GM21825 (cell line): ENCODE data around the gene CRIP1.

ENCODE experiments used
- ATAC-seq: cut with Tn5 transposase; IDR thresholded peaks from one replicate; pipeline ENCODE4 v1.9.1; 2021; ENCODE audit warnings: mild to moderate bottlenecking, moderate library complexity; ENCODE audit not compliant: unreplicated experiment

CRIP1 gene

DNA sequence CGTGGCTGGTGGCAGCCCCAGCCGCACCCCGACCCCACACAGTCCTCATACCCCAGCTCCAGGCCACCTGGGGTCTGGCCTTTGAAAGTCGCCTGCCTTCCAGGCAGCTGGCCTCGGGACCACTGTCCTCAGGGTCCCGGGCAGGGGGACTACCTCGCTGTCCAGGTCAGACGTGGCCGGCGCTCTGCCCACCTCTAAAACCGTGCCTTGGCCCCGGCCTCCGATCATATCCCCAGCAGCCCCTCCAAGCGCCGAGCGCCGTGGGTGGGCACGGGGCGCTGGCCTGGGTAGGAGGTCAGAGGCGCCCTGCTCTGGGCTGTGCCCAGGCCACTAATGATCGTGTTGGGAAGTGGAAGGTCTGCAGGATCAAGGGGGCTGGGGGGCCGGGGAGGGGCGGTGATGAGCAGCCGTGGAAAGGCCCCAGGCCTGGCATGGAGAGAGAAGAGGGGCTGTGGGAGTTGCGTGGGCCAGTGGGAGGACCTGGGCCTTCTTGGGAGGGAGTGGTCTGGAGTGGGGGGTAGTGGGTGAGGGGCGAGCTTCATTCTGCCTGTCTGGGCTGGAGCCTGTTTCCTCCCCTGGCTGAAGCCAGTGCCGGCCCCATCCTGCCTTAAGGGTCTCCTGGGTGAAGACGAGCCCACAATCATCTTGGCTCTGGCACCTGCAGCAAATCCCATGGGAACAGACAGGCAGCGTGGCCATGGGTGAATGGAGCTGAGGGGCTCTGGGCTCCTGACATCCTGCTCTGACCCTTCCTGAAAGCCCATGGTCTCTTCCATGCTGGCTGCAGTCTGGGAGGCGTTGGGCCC is 44.6 kb downstream of the CRIP1 start:
- no peak for ATAC-seq

DNA sequence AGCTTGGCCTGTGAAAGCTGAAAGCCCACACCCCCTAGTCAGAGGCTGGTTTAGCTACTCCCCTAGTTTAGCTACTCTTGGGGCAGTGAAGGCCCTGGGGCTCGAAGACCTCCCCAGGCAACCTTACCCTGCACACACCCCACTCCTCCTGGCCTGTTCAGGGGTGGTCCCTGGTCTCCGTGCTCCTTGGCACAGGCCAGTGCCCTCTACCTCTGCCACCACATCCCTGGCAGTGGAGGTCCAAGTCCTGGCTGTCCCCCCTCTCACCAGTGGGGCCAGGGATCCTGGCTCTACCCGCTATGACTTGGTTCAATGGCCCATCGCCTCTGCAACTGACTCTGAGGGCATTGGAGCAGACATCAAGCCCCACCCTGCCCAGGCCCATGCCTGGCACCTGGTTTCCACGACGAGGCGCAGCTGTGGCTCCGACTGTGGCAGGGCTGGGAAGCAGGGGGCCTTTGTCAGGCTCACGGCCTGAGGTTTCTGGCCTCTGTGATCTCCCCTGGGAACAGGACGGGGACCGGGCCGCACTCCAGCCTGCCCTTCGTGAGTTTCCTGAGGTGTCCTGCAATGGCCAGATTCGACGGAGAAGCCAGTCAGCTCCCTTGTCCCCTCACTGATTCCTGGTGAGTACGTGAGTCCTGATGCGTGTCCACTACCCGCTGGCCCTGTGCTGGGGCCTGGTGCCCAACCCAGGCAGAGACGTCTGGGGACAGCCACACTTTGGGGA is 45.4 kb downstream of the CRIP1 start:
- ATAC-seq: no peak

GRCh38 chr14:105532735-105533141 is 46.1 kb downstream of the CRIP1 start:
- ATAC-seq: no peak

DNA sequence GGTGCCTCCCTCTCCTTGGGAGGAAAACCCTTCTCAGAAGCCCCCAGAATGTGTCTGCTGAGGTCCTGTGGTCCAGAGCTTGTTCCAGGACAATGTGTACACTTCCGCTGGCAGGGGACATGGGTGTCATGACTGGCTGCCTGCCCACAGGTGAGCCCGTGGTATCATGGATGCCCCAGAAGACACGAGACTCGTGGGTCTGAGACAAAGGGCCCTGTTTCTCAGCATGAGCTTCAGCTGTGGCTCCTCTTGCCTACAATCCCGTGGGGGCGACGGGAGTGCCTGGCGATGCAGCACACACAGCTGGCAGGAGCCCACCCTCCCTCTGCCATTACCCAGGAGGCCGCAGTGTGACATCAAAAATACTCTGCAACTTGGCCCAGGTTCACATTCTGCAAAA is 46.7 kb downstream of the CRIP1 start:
- no peak for ATAC-seq

- no peak for ATAC-seq
Measured at GRCh38 chr14:105533811-105534498, 47.3 kb downstream of the CRIP1 start.

GRCh38 chr14:105534586-105534985 is 47.9 kb downstream of the CRIP1 start:
- ATAC-seq: no peak

DNA sequence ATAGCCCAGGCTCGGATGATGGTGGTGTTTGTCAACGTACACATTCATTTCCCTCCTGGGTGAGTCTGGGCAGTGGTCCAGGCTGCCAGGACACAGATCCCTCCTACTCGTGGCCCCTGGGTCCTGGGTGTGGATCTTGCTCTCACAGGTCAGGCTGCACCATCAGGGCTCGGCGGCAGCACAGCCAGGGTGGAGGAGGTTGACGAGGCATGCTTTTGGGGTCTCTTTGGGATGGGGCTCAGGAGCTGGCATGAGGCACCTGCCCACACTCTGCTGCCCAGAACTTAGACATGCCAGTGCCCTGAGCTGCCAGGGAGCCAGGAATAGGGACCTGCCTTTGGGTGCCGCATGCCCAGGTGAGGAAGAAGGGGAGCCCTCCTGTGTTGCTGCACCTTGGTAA is 49.4 kb downstream of the CRIP1 start:
- ATAC-seq: no peak

- no peak for ATAC-seq
Measured at GRCh38 chr14:105536691-105537579, 50.2 kb downstream of the CRIP1 start.

GRCh38 chr14:105537580-105538474 is 51.1 kb downstream of the CRIP1 start:
- no peak for ATAC-seq
